Mesodermal cell (in vitro differentiated cells): ENCODE measurements around the gene WNT7A.

ENCODE experiments used
- H3K27ac ChIP-seq: 2 replicates; pipeline ENCODE4 v1.7.0; 2013; ENCODE audit warnings: mild to moderate bottlenecking, low read depth, low read length, moderate library complexity; ENCODE audit not compliant: severe bottlenecking
- H3K36me3 ChIP-seq: 2 replicates; pipeline ENCODE4 v1.7.1; 2013; ENCODE audit warnings: mild to moderate bottlenecking, low read length, moderate library complexity; ENCODE audit not compliant: control insufficient read depth, insufficient read depth
- H3K4me1 ChIP-seq: one replicate; pipeline ENCODE4 v1.7.1; 2013; ENCODE audit warnings: mild to moderate bottlenecking, low read length; ENCODE audit not compliant: insufficient read depth, control insufficient read depth, poor library complexity, severe bottlenecking
- H3K4me3 ChIP-seq: 2 replicates; pipeline ENCODE4 v1.7.0; 2013; ENCODE audit warnings: low read length, control low read depth, mild to moderate bottlenecking; ENCODE audit not compliant: insufficient read depth, poor library complexity, severe bottlenecking; ENCODE audit errors: extremely low read depth
- H3K9me3 ChIP-seq: 2 replicates; pipeline ENCODE4 v1.7.1; 2013; ENCODE audit warnings: mild to moderate bottlenecking, low read length, moderate library complexity; ENCODE audit not compliant: control insufficient read depth
- WGBS, 2 experiments: methylation state at CpG; one replicate each; pipeline ENCODE4 v1.1.5; 2013; ENCODE audit warnings: missing lambda C conversion rate in 2 of 2; ENCODE audit not compliant: insufficient coverage in 2 of 2; 5-methylcytosine and 5-hydroxymethylcytosine counted together

The WNT7A gene

DNA sequence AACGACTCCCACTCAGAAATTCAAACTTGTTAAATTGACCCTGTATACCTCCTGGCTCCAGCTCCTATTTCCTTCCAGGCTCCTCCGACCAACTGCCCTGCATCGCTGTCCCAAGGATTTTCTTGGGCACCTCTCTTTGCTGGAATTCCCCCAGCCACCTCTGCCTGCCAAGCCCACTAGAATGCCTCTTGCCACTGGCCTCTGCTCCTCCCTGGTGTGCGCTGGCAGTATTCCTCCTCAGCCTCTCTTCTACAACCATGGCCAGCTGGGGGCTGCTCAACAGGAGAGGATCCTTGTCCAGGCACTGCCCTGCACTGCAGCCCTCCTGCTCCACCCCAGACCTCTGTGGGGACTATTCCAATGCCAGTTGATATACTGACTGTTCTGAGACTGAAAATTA lies 7.4 kb downstream of the WNT7A start:
- Histone ChIP-seq H3K4me3 (no peak overlapping the region), H3K27ac (no peak overlapping the region), H3K36me3 (no peaks in the 10 kb centered on the region), H3K9me3 (peaks cover 9% of the 10 kb centered on the region), H3K4me1 (no peaks in the 10 kb centered on the region)
- WGBS, 2 experiments, result 90 to 96% methylated on average over 4 of the region's 4 CpGs

DNA sequence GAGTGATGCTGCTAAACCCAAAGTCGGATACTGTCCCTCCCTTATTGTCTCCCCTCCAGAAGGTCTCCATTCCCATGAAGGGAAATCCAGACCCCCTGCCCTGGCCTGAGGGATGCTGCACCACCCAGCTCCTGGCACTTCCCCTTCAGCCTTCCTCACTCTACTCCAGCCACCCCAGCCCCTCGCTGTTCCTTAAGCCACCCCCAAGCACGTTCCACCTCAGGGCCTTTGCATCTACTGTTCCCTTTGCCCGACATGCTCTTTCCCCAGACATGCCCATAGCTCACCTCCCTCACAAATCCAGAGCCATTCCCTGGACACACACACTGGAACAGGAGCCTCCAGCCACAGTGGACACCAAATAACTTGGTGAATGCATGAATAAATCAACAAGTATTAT lies 8.1 kb downstream of the WNT7A start:
- no peak overlapping the region for H3K27ac ChIP-seq
- WGBS, 2 experiments, result 62 to 74% methylated on average over 4 of the region's 4 CpGs
- no peak overlapping the region for H3K4me3 ChIP-seq
- no peaks in the 10 kb centered on the region for H3K4me1 ChIP-seq
- H3K9me3 ChIP-seq, result peaks cover 9% of the 10 kb centered on the region
- H3K36me3 ChIP-seq, result no peaks in the 10 kb centered on the region

- H3K9me3 ChIP-seq, result peaks cover 9% of the 10 kb centered on the region
- H3K4me3 ChIP-seq, result no peak overlapping the region
- no peak overlapping the region for H3K27ac ChIP-seq
- H3K36me3 ChIP-seq, result no peaks in the 10 kb centered on the region
- no peaks in the 10 kb centered on the region for H3K4me1 ChIP-seq
- 96 to 100% methylated on average over 2 of the region's 2 CpGs for WGBS, 2 experiments
Observed at GRCh38 chr3:13870902-13871301, 9.0 kb downstream of the WNT7A start.

GRCh38 chr3:13869761-13870343 lies 10.0 kb downstream of the WNT7A start:
- H3K27ac ChIP-seq, result no peak overlapping the region
- 75 to 79% methylated on average over 3 to 4 of the region's 4 CpGs for WGBS, 2 experiments
- no peaks in the 10 kb centered on the region for H3K36me3 ChIP-seq

GRCh38 chr3:13868844-13869724 lies 10.8 kb downstream of the WNT7A start:
- H3K4me3 ChIP-seq, result no peak overlapping the region
- H3K4me1 ChIP-seq, result no peaks in the 10 kb centered on the region
- peaks cover 9% of the 10 kb centered on the region for H3K9me3 ChIP-seq
- no peak overlapping the region for H3K27ac ChIP-seq
- 47 to 51% methylated on average over 2 of the region's 2 CpGs for WGBS, 2 experiments
- H3K36me3 ChIP-seq, result no peaks in the 10 kb centered on the region

More at GRCh38 chr3:13869761-13870343, 10.0 kb downstream of the WNT7A start:
- Histone ChIP-seq H3K9me3 (peaks cover 9% of the 10 kb centered on the region), H3K4me3 (no peak overlapping the region), H3K4me1 (no peaks in the 10 kb centered on the region)

DNA sequence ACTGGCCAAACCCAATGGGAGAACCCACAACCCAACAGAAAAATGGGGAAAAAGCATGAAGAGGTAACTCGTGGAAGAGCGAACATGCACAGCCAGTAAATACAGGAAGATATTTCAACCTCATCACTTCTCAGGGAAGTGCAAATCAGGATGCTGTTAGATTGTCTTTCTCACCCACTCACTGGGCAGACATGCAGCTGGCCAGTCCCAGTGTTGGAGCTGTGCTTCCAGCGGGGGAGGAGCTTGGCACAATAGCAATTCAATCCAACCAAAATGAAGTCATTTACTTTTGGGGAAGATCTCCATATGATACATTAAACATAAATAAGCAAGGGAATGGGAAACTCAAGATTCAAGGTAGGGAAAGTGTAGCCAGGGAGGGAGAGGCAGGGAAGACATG lies 12.1 kb downstream of the WNT7A start:
- WGBS, 2 experiments, result 79 to 80% methylated on average over 2 of the region's 3 CpGs
- H3K4me1 ChIP-seq, result no peaks in the 10 kb centered on the region
- no peaks in the 10 kb centered on the region for H3K36me3 ChIP-seq
- H3K4me3 ChIP-seq, result no peak overlapping the region
- H3K27ac ChIP-seq, result no peak overlapping the region
- peaks cover 9% of the 10 kb centered on the region for H3K9me3 ChIP-seq

DNA sequence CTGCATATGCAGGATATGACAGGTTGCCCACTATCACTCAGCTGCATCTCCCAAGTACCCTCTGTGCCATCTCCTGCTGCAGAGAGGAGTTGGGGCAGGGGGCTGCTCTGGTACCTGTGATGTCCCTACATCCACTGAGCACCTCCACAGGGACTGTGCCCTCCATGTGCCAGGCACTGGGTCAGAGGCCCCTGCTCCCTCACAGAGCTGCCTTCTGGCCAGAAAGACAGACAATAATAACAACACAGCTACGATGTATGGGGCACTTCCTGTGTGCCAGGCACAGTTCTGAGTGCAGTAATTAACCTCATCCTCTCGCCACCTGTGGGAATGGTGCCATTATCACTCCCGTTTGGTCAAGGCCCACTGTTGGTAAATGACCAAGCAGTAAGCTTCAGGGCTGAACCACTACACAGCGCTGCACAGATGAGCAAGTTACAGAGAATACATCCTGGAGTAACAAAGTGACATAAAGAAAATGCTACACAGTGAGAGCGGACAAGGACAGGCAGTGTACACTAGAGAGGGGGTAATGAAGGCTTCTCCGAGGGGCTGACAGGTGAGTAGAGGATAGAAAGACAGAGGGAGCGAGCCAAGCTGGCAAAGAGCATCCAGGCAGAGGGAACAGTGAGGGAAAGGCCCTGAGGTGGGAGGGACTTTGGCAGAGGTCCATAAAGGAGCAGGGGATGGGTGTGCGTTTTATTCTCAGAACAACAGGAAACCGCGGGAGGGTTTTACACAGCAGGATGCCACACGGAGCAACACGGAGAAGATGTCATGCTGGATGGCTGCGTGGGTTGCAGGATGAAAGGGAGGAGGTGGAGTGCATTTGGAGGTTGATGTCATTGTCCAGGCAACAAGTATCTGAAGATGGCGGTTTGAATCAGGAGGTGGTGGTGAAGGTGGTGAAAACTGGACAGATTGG lies 13.6 kb downstream of the WNT7A start:
- WGBS, 2 experiments, result 73 to 77% methylated on average over 14 of the region's 14 CpGs
- Histone ChIP-seq H3K4me3 (no peak overlapping the region), H3K36me3 (no peaks in the 10 kb centered on the region), H3K27ac (no peak overlapping the region), H3K4me1 (no peaks in the 10 kb centered on the region), H3K9me3 (peaks cover 9% of the 10 kb centered on the region)

GRCh38 chr3:13865581-13865980 lies 14.3 kb downstream of the WNT7A start:
- H3K27ac ChIP-seq, result no peak overlapping the region
- H3K36me3 ChIP-seq, result no peaks in the 10 kb centered on the region
- WGBS, 2 experiments, result 79 to 80% methylated on average over 7 of the region's 7 CpGs
- no peak overlapping the region for H3K4me3 ChIP-seq
- H3K4me1 ChIP-seq, result no peaks in the 10 kb centered on the region
- H3K9me3 ChIP-seq, result peaks cover 3% of the 10 kb centered on the region

DNA sequence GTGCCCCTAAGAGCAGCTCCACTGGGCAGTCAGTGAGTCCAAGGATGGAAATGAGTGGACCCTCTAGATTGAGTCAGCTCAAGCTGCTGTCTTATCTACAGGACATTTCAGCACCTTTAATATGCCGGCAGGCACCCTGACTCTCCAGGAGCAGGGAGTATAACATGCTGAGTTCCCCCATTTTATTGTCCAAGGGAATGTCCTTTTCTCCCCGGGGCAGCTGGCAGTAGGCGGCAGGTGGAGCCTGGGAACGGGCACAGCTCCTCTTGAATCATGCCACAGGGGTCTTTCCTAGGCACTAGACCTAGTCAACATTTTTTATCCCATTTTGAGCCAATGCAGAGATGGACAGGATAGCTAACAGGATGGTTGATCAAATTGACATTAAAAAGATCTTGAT lies 14.8 kb downstream of the WNT7A start:
- 84 to 93% methylated on average over 3 to 4 of the region's 4 CpGs for WGBS, 2 experiments
- H3K4me1 ChIP-seq, result no peaks in the 10 kb centered on the region
- no peak overlapping the region for H3K27ac ChIP-seq
- no peaks in the 10 kb centered on the region for H3K36me3 ChIP-seq
- H3K4me3 ChIP-seq, result no peak overlapping the region
- no peaks in the 10 kb centered on the region for H3K9me3 ChIP-seq

- 70 to 75% methylated on average over 6 to 9 of the region's 10 CpGs for WGBS, 2 experiments
- Histone ChIP-seq H3K36me3 (no peaks in the 10 kb centered on the region), H3K9me3 (no peaks in the 10 kb centered on the region), H3K4me3 (no peak overlapping the region), H3K4me1 (no peaks in the 10 kb centered on the region), H3K27ac (no peak overlapping the region)
Observed at GRCh38 chr3:13863965-13864595, 15.8 kb downstream of the WNT7A start.
